K562 (cell line): ENCODE data around the gene SIRPA. TPM values are rescaled to one million over a fixed set of nuclear protein-coding genes. Genes with fewer than 3 reads are reported as not detected.

Source experiments
- ATAC-seq: fragments of 200-7000 bp; cut with Tn5 transposase; 3 replicates; pipeline ENCODE4 v1.9.1; 2020; ENCODE audit warnings: moderate library complexity
- BruUV-seq: library from RNA; stranded (reverse); fragments of 400-500 nt; replicated peaks from 2 replicates; lab custom pipeline; 2021; lab: Mats Ljungman, UMichigan
- CTCF ChIA-PET: fragments of 300-600 bp; formaldehyde crosslinking; extraction: SDS; loops from one replicate; lab custom pipeline; 2021; ENCODE audit warnings: low intra/inter-chr PET ratio; lab: Yijun Ruan, JAX
- POLR2A ChIA-PET: fragments of 300-600, 350-650 bp; sonication (Branson Sonifier 250); formaldehyde crosslinking; extraction: SDS; loops from one replicate; lab custom pipeline; 2021; ENCODE audit warnings: antibody characterized with exemption, inconsistent platforms; lab: Yijun Ruan, JAX
- DNase-seq, 4 experiments: peaks; one replicate each; pipeline versions ENCODE4 v3.0.0 to v3.0.0-alpha.2; 2011 to 2018; ENCODE audit warnings: low spot score in 3 of 4, mixed read lengths in 3 of 4; ENCODE audit errors: extremely low read depth in 1 of 4
- FAIRE-seq: peaks from 2 replicates; lab custom pipeline; 2011; peaks lifted over from hg19 to GRCh38; lab: Jason Lieb, UNC
- H2AFZ ChIP-seq: 2 replicates; pipeline ENCODE4 v1.6.0; 2011; ENCODE audit warnings: low read depth, low read length, control low read depth, inconsistent platforms
- H3K27ac ChIP-seq: fragments of 200-600 bp; 3 replicates; pipeline ENCODE4 v1.8.0; 2011; ENCODE audit warnings: low read depth, mild to moderate bottlenecking, control low read depth, inconsistent platforms, low read length, moderate library complexity, mixed read lengths; ENCODE audit errors: extremely low read depth
- H3K27me3 ChIP-seq, 2 experiments: fragments of 300-600 bp in 1 of 2; 2 replicates in 1 of 2; 3 replicates in 1 of 2; pipeline versions ENCODE4 v1.6.0 to v1.8.0; 2011; ENCODE audit warnings: inconsistent platforms in 2 of 2, low read length in 2 of 2, mild to moderate bottlenecking in 1 of 2, mixed read lengths in 1 of 2, moderate library complexity in 1 of 2; ENCODE audit not compliant: control insufficient read depth in 2 of 2, insufficient read depth in 2 of 2
- H3K36me3 ChIP-seq: fragments of 300-600 bp; 3 replicates; pipeline ENCODE4 v1.8.0; 2011; ENCODE audit warnings: mild to moderate bottlenecking, low read length, inconsistent platforms; ENCODE audit not compliant: control insufficient read depth, insufficient read depth
- H3K4me1 ChIP-seq, 2 experiments: fragments of 200-600 bp in 1 of 2; replicated peaks in 1 of 2; 2 replicates in 1 of 2; 3 replicates in 1 of 2; pipeline versions ENCODE4 v1.5.1 to v1.8.0; 2011; ENCODE audit warnings: inconsistent platforms in 2 of 2, low read length in 2 of 2, mild to moderate bottlenecking in 1 of 2, mixed read lengths in 1 of 2, moderate library complexity in 1 of 2; ENCODE audit not compliant: control insufficient read depth in 2 of 2, insufficient read depth in 2 of 2
- H3K4me2 ChIP-seq: 2 replicates; pipeline ENCODE4 v1.6.1; 2011; ENCODE audit warnings: low read length, control low read depth, inconsistent platforms, mixed read lengths; ENCODE audit not compliant: insufficient read depth
- H3K4me3 ChIP-seq: fragments of 200-600 bp; sonication (generic), shearing (Covaris generic); 2 replicates; pipeline ENCODE4 v1.5.1; 2016; ENCODE audit warnings: control low read depth, inconsistent platforms
- H3K79me2 ChIP-seq: fragments of 200-600 bp; 3 replicates; pipeline ENCODE4 v1.8.0; 2011; ENCODE audit warnings: low read length, inconsistent platforms; ENCODE audit not compliant: control insufficient read depth, insufficient read depth
- H3K9ac ChIP-seq, 2 experiments: 2 replicates each; pipeline versions ENCODE4 v1.6.0 to v1.6.1; 2011; ENCODE audit warnings: low read depth in 2 of 2, low read length in 2 of 2, control low read depth in 1 of 2, inconsistent platforms in 1 of 2, mild to moderate bottlenecking in 1 of 2, mixed read lengths in 1 of 2; ENCODE audit not compliant: insufficient read depth in 1 of 2
- H3K9me1 ChIP-seq: one replicate; pipeline ENCODE4 v1.6.0; 2011; ENCODE audit warnings: inconsistent platforms, mild to moderate bottlenecking, low read length, moderate library complexity; ENCODE audit not compliant: control insufficient read depth, insufficient read depth
- H3K9me3 ChIP-seq: replicated peaks from 2 replicates; pipeline ENCODE4 v1.5.1; 2011; ENCODE audit warnings: low read depth, low read length, inconsistent platforms; ENCODE audit not compliant: control insufficient read depth, insufficient read depth
- H4K20me1 ChIP-seq: replicated peaks from 2 replicates; pipeline ENCODE4 v1.6.1; 2011; ENCODE audit warnings: low read length, inconsistent platforms, mixed read lengths; ENCODE audit not compliant: control insufficient read depth, insufficient read depth
- DIDO1 ChIP-seq: fragments of 450-650 bp; IDR thresholded peaks from 2 replicates; pipeline ENCODE4 v1.6.1; 2016; ENCODE audit warnings: low read depth, missing biosample characterization, missing genetic modification characterization
- EHMT2 ChIP-seq: fragments of 450-650 bp; IDR thresholded peaks from 2 replicates; pipeline ENCODE4 v1.6.1; 2018; ENCODE audit warnings: antibody characterized with exemption
- HMG20A ChIP-seq: fragments of 450-650 bp; formaldehyde crosslinking; conservative IDR thresholded peaks from 2 replicates; pipeline ENCODE4 v1.4.0; 2020; ENCODE audit warnings: mild to moderate bottlenecking, mixed read lengths
- MLLT1 ChIP-seq, 2 experiments: fragments of 450-650 bp; IDR thresholded peaks; 2 replicates each; pipeline ENCODE4 v1.6.1; 2016
- ZEB2 ChIP-seq: fragments of 450-650 bp; IDR thresholded peaks from 2 replicates; pipeline ENCODE4 v1.6.1; 2016
- ZNF717 ChIP-seq: fragments of 250-450 bp; sonication (Bioruptor Pico); IDR thresholded peaks from 2 replicates; pipeline ENCODE4 v1.5.0; 2021
- WGBS: fragments of 100-300 bp; shearing (Covaris generic); methylation state at CpG from one replicate; pipeline ENCODE4 v1.1.6; 2016; ENCODE audit warnings: low coverage, mixed read lengths; ENCODE audit not compliant: insufficient coverage; ENCODE audit errors: missing lambda C conversion rate; 5-methylcytosine and 5-hydroxymethylcytosine counted together
- in situ Hi-C: fragments of 300-500 bp; cut with MboI; formaldehyde crosslinking; loops from 4 replicates; pipeline ENCODE4 v1.15.0; 2018; ENCODE audit warnings: inconsistent platforms, mixed read lengths
- intact Hi-C: fragments of 100-400 bp; cut with micrococcal nuclease; formaldehyde crosslinking; loops from 2 replicates; pipeline ENCODE4 v1.14.2; 2022
- polyA plus RNA-seq, 8 experiments: library from polyadenylated mRNA; depleted of rRNA in 4 of 8; stranded (reverse) in 5 of 8; unstranded in 3 of 8; fragments of >200 nt; fragmentation: Nextera tagmentation in 2 of 8; fragmentation: Illumina TruSeq in 1 of 8; extraction: Ambion mirVana in 2 of 8; extraction: Trizol in 1 of 8; gene quantifications; 2 replicates each; pipeline versions ENCODE4 v1.2.1 to v1.2.3, GENCODE V29; 2011 to 2014; ENCODE audit warnings: inconsistent platforms in 1 of 8, missing spikeins in 1 of 8
- total RNA-seq, 7 experiments: library from RNA; depleted of rRNA in 6 of 7; stranded (reverse); fragments of >200 nt in 6 of 7; fragmentation: Illumina TruSeq in 2 of 7; extraction: Trizol in 2 of 7; gene quantifications; 2 replicates each; pipeline versions ENCODE4 v1.2.1 to v1.2.3, GENCODE V29; 2011 to 2021; ENCODE audit warnings: low replicate concordance in 1 of 7

Gene SIRPA
- total and polyA plus RNA-seq, 9 of the 15 experiments (the other 6 are each of a cell fraction or from before 2014, with no cell fraction given), result 0.01 to 0.40 (median 0.11) TPM; not detected in 2

GRCh38 chr20:1920252-1920651, 25.0 kb downstream of the SIRPA start:
- no peaks in the 10 kb centered on the region for H3K4me1 ChIP-seq
- ChIA-PET POLR2A (interaction anchor here (0.6 kb wide), 2 partner anchors 46 to 550 kb away, joined by 3 read pairs; partner anchors contain the start of gene SNRPB), CTCF (no interaction called here)
- DNase-seq (no peak), ATAC-seq (no peak), FAIRE-seq (no peak)
- H3K9ac ChIP-seq, result no peak overlapping the region
- 0% methylated on average over 3 of the region's 8 CpGs for WGBS
- in situ Hi-C loops (no loop called here), intact Hi-C loops (no loop called here)
- H3K27me3 ChIP-seq, result peaks cover 0 to 8% of the 10 kb centered on the region in 2 experiments; a peak in 2 of 5 replicates
- no peaks in the 10 kb centered on the region for H3K79me2 ChIP-seq
- no peak overlapping the region for H3K4me3 ChIP-seq
- H3K9me1 ChIP-seq, result no peaks in the 10 kb centered on the region
- no peaks in the 10 kb centered on the region for H3K9me3 ChIP-seq
- H3K27ac ChIP-seq, result no peak overlapping the region
- H2AFZ ChIP-seq, result no peak overlapping the region
- H4K20me1 ChIP-seq, result no peaks in the 10 kb centered on the region
- TF ChIP-seq HMG20A (CRISPR knock-in tag) (no peak), ZEB2 (no peak), ZNF717 (no peak), MLLT1 (IDR thresholded peaks at IDR 0.05) (no peak), DIDO1 (tag) (no peak), EHMT2 (no peak)
- no peak overlapping the region for H3K4me2 ChIP-seq
- no peaks in the 10 kb centered on the region for H3K36me3 ChIP-seq
- no TSS peak for BruUV-seq
